HCT116 (cell line): ENCODE data around the gene ISCA2.

Source experiments
- CEBPB ChIP-seq: IDR thresholded peaks from 2 replicates; pipeline ENCODE4 v1.6.1; 2012; ENCODE audit warnings: low read depth
- ELF1 ChIP-seq: IDR thresholded peaks from 2 replicates; pipeline ENCODE4 v1.6.1; 2012; ENCODE audit warnings: low read depth, borderline replicate concordance
- EZH2 ChIP-seq: fragments of 200-600 bp; sonication (generic); IDR thresholded peaks from 2 replicates; pipeline ENCODE4 v1.6.1; 2017; ENCODE audit warnings: antibody characterized with exemption, mixed run types
- EZH2phosphoT487 ChIP-seq: fragments of 200-600 bp; IDR thresholded peaks from 2 replicates; pipeline ENCODE4 v1.6.1; 2018; ENCODE audit warnings: antibody characterized with exemption, borderline replicate concordance
- JUND ChIP-seq: IDR thresholded peaks from 2 replicates; pipeline ENCODE4 v1.6.1; 2012
- POLR2A ChIP-seq: IDR thresholded peaks from 2 replicates; pipeline ENCODE4 v1.7.0; 2011; ENCODE audit warnings: borderline replicate concordance; ENCODE audit not compliant: insufficient read depth, insufficient read length; ENCODE audit errors: extremely low read depth
- POLR2AphosphoS5 ChIP-seq: IDR thresholded peaks from 2 replicates; pipeline ENCODE4 v1.6.1; 2011; ENCODE audit warnings: mild to moderate bottlenecking, low read depth, low read length, moderate library complexity
- TCF7L2 ChIP-seq: IDR thresholded peaks from 2 replicates; pipeline ENCODE4 v1.7.0; 2011; ENCODE audit warnings: borderline replicate concordance, inconsistent platforms; ENCODE audit not compliant: insufficient read depth, insufficient read length; ENCODE audit errors: extremely low read depth
- YY1 ChIP-seq: IDR thresholded peaks from 2 replicates; pipeline ENCODE4 v1.6.1; 2011; ENCODE audit warnings: low read length, low read depth, moderate library complexity, mild to moderate bottlenecking; ENCODE audit not compliant: insufficient replicate concordance; ENCODE audit errors: extremely low read depth
- ZNF274 ChIP-seq: fragments of 200-500 bp; sonication (Bioruptor generic); IDR thresholded peaks from 2 replicates; pipeline ENCODE4 v1.6.1; 2014; ENCODE audit warnings: mild to moderate bottlenecking, low read depth, low read length, inconsistent platforms
- TF ChIP-seq, protein P1 (sequence below), 3 experiments: fragments of 200-600 bp in 1 of 3; sonication (generic) in 1 of 3; IDR thresholded peaks in 2 of 3; conservative IDR thresholded peaks in 1 of 3; 2 replicates each; pipeline ENCODE4 v1.5.1; 2012 to 2017; ENCODE audit warnings: low read depth in 2 of 3, low read length in 2 of 3, antibody characterized with exemption in 1 of 3, borderline replicate concordance in 1 of 3, control low read depth in 1 of 3, mild to moderate bottlenecking in 1 of 3, mixed read lengths in 1 of 3, mixed run types in 1 of 3, moderate library complexity in 1 of 3; ENCODE audit not compliant: insufficient read depth in 1 of 3
- TF ChIP-seq, protein P2 (sequence below): IDR thresholded peaks from 2 replicates; pipeline ENCODE4 v1.6.1; 2012; ENCODE audit warnings: low read depth

DNA sequence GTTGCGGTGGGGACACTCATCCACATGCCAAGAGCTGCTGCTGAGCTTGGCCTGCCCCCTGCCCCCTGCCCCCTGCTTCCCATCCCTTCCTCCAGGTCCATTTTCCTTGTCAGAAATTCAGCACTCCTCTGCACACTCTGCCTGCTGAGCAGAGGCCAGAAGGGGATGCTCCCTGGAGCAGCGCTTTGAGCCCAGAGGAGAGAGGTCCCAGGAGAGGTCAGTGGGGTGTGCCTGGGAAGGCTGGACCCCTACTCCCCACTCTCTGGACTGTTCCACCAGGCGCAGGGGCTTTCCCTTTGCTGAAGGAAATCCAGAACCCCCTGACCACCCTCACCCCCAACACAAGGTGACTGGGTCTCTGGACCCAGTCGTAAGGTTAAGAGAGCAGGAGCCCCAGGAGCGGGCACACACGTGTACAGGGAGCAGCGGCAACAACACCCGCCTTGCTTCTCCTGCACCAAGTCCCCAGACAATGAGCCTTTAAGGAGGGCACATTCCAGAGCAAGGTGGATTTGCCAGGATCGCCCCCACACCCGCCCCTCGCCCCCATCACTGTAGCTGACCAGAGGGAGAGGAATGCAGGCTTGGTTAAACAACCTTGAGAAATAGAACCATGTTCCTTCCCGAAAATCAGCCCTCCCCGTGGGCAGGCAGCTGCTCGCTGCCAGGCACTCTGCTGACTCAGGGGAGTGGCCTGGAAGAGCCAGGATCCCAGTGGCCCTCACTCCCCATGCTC lies 30.7 kb downstream of the ISCA2 start:
- TF ChIP-seq, protein P1, sequence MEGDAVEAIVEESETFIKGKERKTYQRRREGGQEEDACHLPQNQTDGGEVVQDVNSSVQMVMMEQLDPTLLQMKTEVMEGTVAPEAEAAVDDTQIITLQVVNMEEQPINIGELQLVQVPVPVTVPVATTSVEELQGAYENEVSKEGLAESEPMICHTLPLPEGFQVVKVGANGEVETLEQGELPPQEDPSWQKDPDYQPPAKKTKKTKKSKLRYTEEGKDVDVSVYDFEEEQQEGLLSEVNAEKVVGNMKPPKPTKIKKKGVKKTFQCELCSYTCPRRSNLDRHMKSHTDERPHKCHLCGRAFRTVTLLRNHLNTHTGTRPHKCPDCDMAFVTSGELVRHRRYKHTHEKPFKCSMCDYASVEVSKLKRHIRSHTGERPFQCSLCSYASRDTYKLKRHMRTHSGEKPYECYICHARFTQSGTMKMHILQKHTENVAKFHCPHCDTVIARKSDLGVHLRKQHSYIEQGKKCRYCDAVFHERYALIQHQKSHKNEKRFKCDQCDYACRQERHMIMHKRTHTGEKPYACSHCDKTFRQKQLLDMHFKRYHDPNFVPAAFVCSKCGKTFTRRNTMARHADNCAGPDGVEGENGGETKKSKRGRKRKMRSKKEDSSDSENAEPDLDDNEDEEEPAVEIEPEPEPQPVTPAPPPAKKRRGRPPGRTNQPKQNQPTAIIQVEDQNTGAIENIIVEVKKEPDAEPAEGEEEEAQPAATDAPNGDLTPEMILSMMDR (IDR thresholded peaks at IDR 0.05 in 2 of 3, conservative IDR thresholded peaks at IDR 0.05 in 1 of 3; ENCODE audit: borderline replicate concordance in 1 of 3, insufficient read depth in 1 of 3, low read depth in 2 of 3, low read length in 2 of 3) = no peak
- TF ChIP-seq, protein P2, sequence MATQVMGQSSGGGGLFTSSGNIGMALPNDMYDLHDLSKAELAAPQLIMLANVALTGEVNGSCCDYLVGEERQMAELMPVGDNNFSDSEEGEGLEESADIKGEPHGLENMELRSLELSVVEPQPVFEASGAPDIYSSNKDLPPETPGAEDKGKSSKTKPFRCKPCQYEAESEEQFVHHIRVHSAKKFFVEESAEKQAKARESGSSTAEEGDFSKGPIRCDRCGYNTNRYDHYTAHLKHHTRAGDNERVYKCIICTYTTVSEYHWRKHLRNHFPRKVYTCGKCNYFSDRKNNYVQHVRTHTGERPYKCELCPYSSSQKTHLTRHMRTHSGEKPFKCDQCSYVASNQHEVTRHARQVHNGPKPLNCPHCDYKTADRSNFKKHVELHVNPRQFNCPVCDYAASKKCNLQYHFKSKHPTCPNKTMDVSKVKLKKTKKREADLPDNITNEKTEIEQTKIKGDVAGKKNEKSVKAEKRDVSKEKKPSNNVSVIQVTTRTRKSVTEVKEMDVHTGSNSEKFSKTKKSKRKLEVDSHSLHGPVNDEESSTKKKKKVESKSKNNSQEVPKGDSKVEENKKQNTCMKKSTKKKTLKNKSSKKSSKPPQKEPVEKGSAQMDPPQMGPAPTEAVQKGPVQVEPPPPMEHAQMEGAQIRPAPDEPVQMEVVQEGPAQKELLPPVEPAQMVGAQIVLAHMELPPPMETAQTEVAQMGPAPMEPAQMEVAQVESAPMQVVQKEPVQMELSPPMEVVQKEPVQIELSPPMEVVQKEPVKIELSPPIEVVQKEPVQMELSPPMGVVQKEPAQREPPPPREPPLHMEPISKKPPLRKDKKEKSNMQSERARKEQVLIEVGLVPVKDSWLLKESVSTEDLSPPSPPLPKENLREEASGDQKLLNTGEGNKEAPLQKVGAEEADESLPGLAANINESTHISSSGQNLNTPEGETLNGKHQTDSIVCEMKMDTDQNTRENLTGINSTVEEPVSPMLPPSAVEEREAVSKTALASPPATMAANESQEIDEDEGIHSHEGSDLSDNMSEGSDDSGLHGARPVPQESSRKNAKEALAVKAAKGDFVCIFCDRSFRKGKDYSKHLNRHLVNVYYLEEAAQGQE = no peak
- no peak for TF ChIP-seq POLR2A
- no peak for TF ChIP-seq ZNF274
- no peak for TF ChIP-seq CEBPB
- TF ChIP-seq EZH2phosphoT487 = no peak
- TF ChIP-seq YY1 = no peak
- no peak for TF ChIP-seq EZH2
- TF ChIP-seq TCF7L2 = no peak
- TF ChIP-seq POLR2AphosphoS5 = no peak
- TF ChIP-seq ELF1 = no peak
- no peak for TF ChIP-seq JUND
